HepG2 (cell line): ENCODE measurements around the gene C3orf38. TPM values are rescaled to one million over a fixed set of nuclear protein-coding genes. Genes with fewer than 3 reads are reported as not detected.

ENCODE experiments used
- AHDC1 ChIP-seq: sonication (generic); formaldehyde crosslinking; IDR thresholded peaks from 2 replicates; pipeline ENCODE4 v1.5.1; 2020; ENCODE audit warnings: mild to moderate bottlenecking, missing genetic modification reagents, borderline replicate concordance
- CBX2 ChIP-seq, 2 experiments: fragments of 200-600 bp in 1 of 2; sonication (generic); formaldehyde crosslinking in 1 of 2; IDR thresholded peaks; 2 replicates each; pipeline versions ENCODE4 v1.7.0 to v1.8.1; 2018 to 2022; ENCODE audit warnings: low read depth in 2 of 2, low read length in 1 of 2, mild to moderate bottlenecking in 1 of 2, missing genetic modification reagents in 1 of 2
- FOXO4 ChIP-seq: sonication (generic); formaldehyde crosslinking; conservative IDR thresholded peaks from 2 replicates; pipeline ENCODE4 v1.8.1; 2023; ENCODE audit warnings: missing genetic modification reagents
- GABPA ChIP-seq, 2 experiments: IDR thresholded peaks; 2 replicates each; pipeline ENCODE4 v1.6.1; 2011 to 2016; ENCODE audit warnings: low read depth in 2 of 2, low read length in 1 of 2, missing biosample characterization in 1 of 2, missing genetic modification characterization in 1 of 2
- HMG20A ChIP-seq: IDR thresholded peaks from 2 replicates; pipeline ENCODE4 v1.6.1; 2016; ENCODE audit warnings: borderline replicate concordance
- KDM1A ChIP-seq: IDR thresholded peaks from 2 replicates; pipeline ENCODE4 v1.6.1; 2016; ENCODE audit warnings: missing compliant biosample characterization
- KDM5B ChIP-seq: sonication (generic); formaldehyde crosslinking; IDR thresholded peaks from 2 replicates; pipeline ENCODE4 v1.4.0; 2020; ENCODE audit warnings: missing genetic modification reagents, mild to moderate bottlenecking, borderline replicate concordance
- KLF11 ChIP-seq: IDR thresholded peaks from 2 replicates; pipeline ENCODE4 v1.6.1; 2016; ENCODE audit warnings: missing compliant biosample characterization
- NFE2L2 ChIP-seq: fragments of 150-350 bp; IDR thresholded peaks from 2 replicates; pipeline ENCODE4 v1.6.1; 2014; ENCODE audit warnings: low read length
- SIX4 ChIP-seq: sonication (generic); formaldehyde crosslinking; IDR thresholded peaks from 2 replicates; pipeline ENCODE4 v1.4.0; 2020; ENCODE audit warnings: missing genetic modification reagents
- SRF ChIP-seq: IDR thresholded peaks from 2 replicates; pipeline ENCODE4 v1.6.1; 2011; ENCODE audit warnings: mild to moderate bottlenecking, low read depth, low read length, moderate library complexity
- SSRP1 ChIP-seq: IDR thresholded peaks from 2 replicates; pipeline ENCODE4 v1.6.1; 2016; ENCODE audit warnings: control low read depth
- TEF ChIP-seq: sonication (generic); formaldehyde crosslinking; IDR thresholded peaks from 2 replicates; pipeline ENCODE4 v1.5.0; 2020; ENCODE audit warnings: missing genetic modification reagents
- ZBTB43 ChIP-seq: sonication (generic); formaldehyde crosslinking; conservative IDR thresholded peaks from 2 replicates; pipeline ENCODE4 v1.4.0; 2020; ENCODE audit warnings: missing genetic modification reagents
- ZNF264 ChIP-seq: sonication (generic); formaldehyde crosslinking; IDR thresholded peaks from 2 replicates; pipeline ENCODE4 v1.4.0; 2020; ENCODE audit warnings: missing genetic modification reagents
- ZNF276 ChIP-seq: sonication (generic); formaldehyde crosslinking; IDR thresholded peaks from 2 replicates; pipeline ENCODE4 v1.4.0; 2020; ENCODE audit warnings: mild to moderate bottlenecking, low read depth, missing genetic modification reagents
- ZNF546 ChIP-seq: sonication (generic); formaldehyde crosslinking; conservative IDR thresholded peaks from 2 replicates; pipeline ENCODE4 v1.8.1; 2023; ENCODE audit warnings: mild to moderate bottlenecking, missing genetic modification reagents
- polyA plus RNA-seq, 8 experiments: library from polyadenylated mRNA; depleted of rRNA in 3 of 8; stranded (reverse) in 7 of 8; unstranded in 1 of 8; fragments of >200 nt; fragmentation: Illumina TruSeq in 4 of 8; extraction: Trizol in 4 of 8; gene quantifications; 2 replicates each; pipeline versions ENCODE4 v1.2.1 to v1.2.3, GENCODE V29; 2011 to 2016; ENCODE audit warnings: low read depth in 4 of 8, missing spikeins in 1 of 8, mixed read lengths in 1 of 8; ENCODE audit not compliant: insufficient read depth in 1 of 8
- total RNA-seq, 5 experiments: library from RNA; depleted of rRNA; stranded (reverse); fragments of >200 nt; fragmentation: Illumina TruSeq; extraction: Trizol; gene quantifications; 2 replicates each; pipeline ENCODE4 v1.2.3, GENCODE V29; 2016; ENCODE audit warnings: low read depth in 1 of 5

The C3orf38 gene
- total and polyA plus RNA-seq, 2 of the 13 experiments (the other 11 are each of a cell fraction or from before 2014, with no cell fraction given) = 6.0 to 17.5 TPM

GRCh38 chr3:88149509-88150362 lies at the start of gene C3orf38 (continued):
- TF ChIP-seq SRF (peak; percentile 56; the same call in 1 of the 2 replicates), CBX2 (IDR thresholded peaks at IDR 0.05; ENCODE audit: low read depth, low read length) (no peak), CBX2 (CRISPR knock-in tag; IDR thresholded peaks at IDR 0.05; ENCODE audit: low read depth) (no peak), ZNF276 (CRISPR knock-in tag) (peak; percentile 91; the same call in 1 of the 2 replicates), ZNF264 (CRISPR knock-in tag) (peak; percentile 64; the same call in 1 of the 2 replicates), AHDC1 (CRISPR knock-in tag) (no peak; the same call in 1 of the 2 replicates), TEF (CRISPR knock-in tag) (no peak), GABPA (IDR thresholded peaks at IDR 0.05; ENCODE audit: low read depth, low read length) (peak; percentile 91), GABPA (CRISPR knock-in tag; IDR thresholded peaks at IDR 0.05; ENCODE audit: low read depth) (peak; percentile 98), KLF11 (CRISPR knock-in tag) (peak; percentile 62; the same call in 1 of the 2 replicates), FOXO4 (CRISPR knock-in tag) (no peak), KDM1A (no peak), SSRP1 (CRISPR knock-in tag) (no peak), ZNF546 (CRISPR knock-in tag) (0 out of 2 replicates have a peak, but pooled peaks have one; percentile 48), KDM5B (CRISPR knock-in tag) (peak; percentile 78), ZBTB43 (CRISPR knock-in tag) (0 out of 2 replicates have a peak, but pooled peaks have one; percentile 7), NFE2L2 (no peak), SIX4 (CRISPR knock-in tag) (0 out of 2 replicates have a peak, but pooled peaks have one; percentile 60), HMG20A (CRISPR knock-in tag) (no peak)
